Measurements from ENCODE around the gene C2orf80.

DNA sequence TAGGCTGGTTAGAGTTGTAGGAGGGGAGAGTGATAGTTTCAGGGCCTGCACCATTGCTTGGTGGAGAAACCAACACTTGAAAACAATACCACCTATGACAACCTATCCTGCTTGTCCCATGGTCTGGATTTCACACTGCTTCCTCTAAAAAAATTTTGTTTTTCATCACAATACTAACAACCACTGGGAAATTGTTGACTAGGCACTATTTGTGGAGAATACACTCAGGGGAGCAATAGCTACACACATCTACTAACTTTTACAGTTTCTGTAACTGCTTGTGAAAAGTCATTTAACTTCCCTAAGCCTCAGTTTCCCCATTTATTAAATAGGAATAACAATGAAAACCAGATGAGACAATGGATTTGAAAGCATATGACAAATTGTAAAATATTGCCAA lies 39.7 kb downstream of the C2orf80 start:
- TF ChIP-seq, protein P1, sequence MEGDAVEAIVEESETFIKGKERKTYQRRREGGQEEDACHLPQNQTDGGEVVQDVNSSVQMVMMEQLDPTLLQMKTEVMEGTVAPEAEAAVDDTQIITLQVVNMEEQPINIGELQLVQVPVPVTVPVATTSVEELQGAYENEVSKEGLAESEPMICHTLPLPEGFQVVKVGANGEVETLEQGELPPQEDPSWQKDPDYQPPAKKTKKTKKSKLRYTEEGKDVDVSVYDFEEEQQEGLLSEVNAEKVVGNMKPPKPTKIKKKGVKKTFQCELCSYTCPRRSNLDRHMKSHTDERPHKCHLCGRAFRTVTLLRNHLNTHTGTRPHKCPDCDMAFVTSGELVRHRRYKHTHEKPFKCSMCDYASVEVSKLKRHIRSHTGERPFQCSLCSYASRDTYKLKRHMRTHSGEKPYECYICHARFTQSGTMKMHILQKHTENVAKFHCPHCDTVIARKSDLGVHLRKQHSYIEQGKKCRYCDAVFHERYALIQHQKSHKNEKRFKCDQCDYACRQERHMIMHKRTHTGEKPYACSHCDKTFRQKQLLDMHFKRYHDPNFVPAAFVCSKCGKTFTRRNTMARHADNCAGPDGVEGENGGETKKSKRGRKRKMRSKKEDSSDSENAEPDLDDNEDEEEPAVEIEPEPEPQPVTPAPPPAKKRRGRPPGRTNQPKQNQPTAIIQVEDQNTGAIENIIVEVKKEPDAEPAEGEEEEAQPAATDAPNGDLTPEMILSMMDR (IDR thresholded peaks at IDR 0.05), result no peak
- no peak for TF ChIP-seq POLR2AphosphoS5 (IDR thresholded peaks at IDR 0.05)
- no peak for TF ChIP-seq POLR2A (IDR thresholded peaks at IDR 0.05)

All from breast epithelium (tissue), 3 donors.